GM19193 (cell line): Measurements from ENCODE around the gene TMEM174.

ENCODE experiments used
- POLR2A ChIP-seq: IDR thresholded peaks from 4 replicates; pipeline ENCODE4 v1.6.1; 2011; ENCODE audit not compliant: insufficient read depth, insufficient read length; ENCODE audit errors: extremely low read depth

TMEM174 gene

GRCh38 chr5:73174100-73174815 lies 1.3 kb downstream of the TMEM174 start:
- TF ChIP-seq POLR2A: no peak

DNA sequence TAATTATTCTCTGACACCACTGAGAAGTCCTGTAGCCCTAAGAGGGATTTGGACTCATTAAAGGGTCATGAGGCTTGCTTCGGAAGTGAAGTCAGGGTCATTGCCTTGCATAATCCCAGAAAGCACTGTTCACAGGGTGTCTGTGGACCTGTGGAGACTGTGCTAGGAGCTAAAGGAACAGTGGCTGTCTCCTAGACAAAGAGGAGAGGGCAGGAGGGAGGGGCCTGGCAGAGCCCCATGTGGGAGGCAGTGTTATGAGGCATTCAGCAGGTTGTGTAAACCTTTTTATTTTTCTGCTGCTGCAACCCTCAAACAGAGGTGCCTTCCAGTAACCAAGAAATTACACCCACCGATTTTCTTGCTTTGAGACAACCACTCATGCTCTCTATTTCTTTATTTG lies 3.3 kb downstream of the TMEM174 start:
- TF ChIP-seq POLR2A: no peak

- no peak for TF ChIP-seq POLR2A
Observed at GRCh38 chr5:73178265-73178664, 5.3 kb downstream of the TMEM174 start.

DNA sequence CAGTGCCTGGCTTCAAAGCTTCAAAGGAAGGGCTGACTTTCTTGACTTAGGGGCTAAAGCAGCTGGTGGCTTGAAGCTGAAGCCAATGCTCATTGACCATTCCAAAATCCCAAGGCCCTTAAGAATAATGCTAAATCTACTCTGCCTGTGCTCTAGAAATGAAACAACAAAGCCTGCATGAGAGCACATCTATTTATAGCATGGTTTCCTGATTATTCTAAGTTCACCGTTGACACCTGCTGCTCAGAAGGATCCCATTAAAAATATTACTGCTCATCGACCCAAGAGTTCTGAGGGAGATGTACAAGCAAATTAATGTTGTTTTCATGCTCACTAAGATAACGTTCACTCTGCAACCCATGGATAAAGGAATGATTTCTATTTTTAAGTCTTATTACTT lies 6.7 kb downstream of the TMEM174 start:
- TF ChIP-seq POLR2A: no peak

GRCh38 chr5:73180566-73180965 lies 7.6 kb downstream of the TMEM174 start:
- no peak for TF ChIP-seq POLR2A

- no peak for TF ChIP-seq POLR2A
Observed at GRCh38 chr5:73182307-73182706, 9.3 kb downstream of the TMEM174 start.

GRCh38 chr5:73183000-73183399 lies 10.0 kb downstream of the TMEM174 start:
- TF ChIP-seq POLR2A: no peak

DNA sequence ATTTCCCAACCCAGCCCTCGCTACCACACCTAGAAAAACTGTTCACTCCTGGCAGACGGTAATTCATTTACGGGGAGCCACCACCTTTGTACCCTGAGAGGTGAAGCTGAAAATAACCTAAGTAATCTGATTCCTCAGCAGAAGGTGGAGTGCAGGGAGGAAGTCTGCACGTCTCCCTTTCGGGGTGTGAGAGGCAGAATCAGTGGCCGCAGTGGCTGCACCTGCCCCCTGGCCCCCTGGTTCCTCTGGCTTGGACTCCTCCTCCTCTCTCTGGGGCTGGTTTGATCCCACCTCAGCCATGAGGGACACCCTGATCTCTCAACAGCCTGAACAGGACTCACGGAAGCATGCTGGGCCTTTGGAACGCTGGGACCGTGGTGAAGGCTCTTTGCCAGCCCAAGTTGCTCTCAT lies 10.5 kb downstream of the TMEM174 start:
- no peak for TF ChIP-seq POLR2A

GRCh38 chr5:73186976-73187375 lies 14.0 kb downstream of the TMEM174 start:
- no peak for TF ChIP-seq POLR2A

GRCh38 chr5:73188764-73189531 lies 16.0 kb downstream of the TMEM174 start:
- TF ChIP-seq POLR2A: no peak

DNA sequence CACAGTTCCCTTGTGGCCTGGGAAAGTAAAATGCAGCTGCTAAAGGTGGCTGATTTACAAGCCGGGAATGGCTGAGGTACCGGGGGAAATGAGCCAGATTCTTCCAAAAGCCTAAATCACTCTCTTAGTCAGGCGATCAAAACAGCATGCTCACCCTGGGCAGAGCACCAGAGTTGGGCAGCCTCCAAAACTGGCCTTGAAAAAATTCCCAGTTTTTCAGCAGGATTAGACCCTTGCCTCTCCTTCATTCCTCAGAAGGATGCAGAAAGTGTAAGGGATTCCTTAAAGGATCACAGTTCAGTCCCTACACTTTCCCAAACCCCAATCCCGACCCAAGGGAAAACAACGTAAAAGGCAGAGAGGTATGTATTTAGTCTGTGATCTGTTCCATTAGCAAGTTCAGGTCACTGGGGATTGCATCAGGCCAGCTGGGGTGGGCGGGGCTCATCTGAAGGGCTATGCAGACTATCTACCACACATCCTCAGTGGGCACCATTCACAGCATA lies 16.9 kb downstream of the TMEM174 start:
- no peak for TF ChIP-seq POLR2A

GRCh38 chr5:73192370-73192769 lies 19.4 kb downstream of the TMEM174 start:
- no peak for TF ChIP-seq POLR2A

DNA sequence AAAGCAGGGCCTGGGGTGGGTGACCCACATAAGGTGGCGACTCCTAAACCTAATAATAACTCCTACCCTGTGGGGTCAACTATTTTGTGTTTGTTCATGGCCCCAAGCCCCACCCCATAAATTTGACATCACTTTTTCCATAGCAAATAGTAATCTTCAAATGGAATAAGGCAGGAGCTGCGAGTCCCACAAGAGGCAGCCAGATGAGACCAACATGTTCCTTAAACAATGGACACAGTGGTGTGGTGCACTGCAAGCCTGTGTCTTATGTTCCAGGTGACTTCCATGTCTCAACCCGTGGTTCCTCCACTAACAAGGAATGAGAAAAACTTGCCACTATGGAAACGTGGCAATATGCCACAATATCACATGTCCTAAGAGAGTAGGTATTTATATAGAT lies 20.6 kb downstream of the TMEM174 start:
- TF ChIP-seq POLR2A: no peak

DNA sequence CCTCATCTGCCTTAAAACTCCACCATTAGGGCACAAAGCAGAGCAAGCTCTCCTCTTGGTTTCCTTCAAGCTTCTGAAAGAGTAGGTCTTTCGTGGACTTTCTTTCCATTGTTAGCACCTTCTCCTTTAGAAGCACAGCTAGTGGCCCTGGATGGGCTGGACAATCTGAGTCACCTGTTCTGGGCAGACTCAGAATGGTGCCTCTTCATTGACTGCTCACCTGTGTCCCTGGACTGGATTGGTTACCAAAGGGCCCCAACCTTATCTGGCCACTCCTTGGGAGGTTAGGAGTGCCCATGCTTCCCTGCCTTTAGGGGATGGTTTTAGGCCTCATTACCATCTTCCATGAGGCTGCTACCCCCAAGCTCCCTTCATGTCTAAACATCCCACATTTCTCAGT lies 23.2 kb downstream of the TMEM174 start:
- no peak for TF ChIP-seq POLR2A

DNA sequence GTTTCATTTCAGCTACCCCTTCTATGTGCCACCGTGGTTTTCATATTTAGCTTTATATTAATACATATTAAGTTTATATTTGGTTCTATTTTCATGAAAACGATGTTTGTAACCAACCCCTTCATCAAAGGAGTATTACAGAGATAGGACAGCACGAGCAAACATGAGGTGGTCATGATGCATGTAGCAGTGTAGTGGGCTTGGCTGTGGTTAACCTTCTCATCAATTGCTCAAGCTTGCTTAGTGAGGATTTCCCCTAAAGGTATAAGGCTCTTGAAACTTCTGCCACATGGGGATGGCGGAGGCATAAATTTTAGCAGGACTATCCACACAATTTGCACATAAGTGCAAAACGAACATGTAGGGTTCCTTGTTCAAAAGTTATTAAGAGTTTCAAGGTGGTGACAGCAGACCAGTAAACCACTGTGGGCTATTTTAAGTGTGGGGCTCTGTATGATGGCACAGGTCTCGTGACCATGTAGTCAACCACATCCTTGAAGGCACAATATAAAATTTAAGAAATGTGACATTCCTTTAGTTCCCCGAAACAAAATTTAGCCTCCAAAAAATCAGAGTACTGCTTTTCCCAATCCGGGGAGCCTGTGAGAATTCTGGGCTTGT lies 24.8 kb downstream of the TMEM174 start:
- TF ChIP-seq POLR2A: no peak
